Rectal smooth muscle tissue (tissue), 1 donor: Measurements from ENCODE around the gene BBS9.
"Not testable (repeated sequence)": the region's sequence is repeated elsewhere in the genome, so short reads cannot be mapped to it uniquely, and the experiment has no call there.

Experiments
- H3K27ac ChIP-seq: one replicate; pipeline ENCODE4 v1.7.0; 2013; ENCODE audit warnings: low read depth, low read length, inconsistent platforms
- H3K27me3 ChIP-seq: one replicate; pipeline ENCODE4 v1.7.0; 2013; ENCODE audit warnings: low read length; ENCODE audit not compliant: control insufficient read depth, insufficient read depth
- H3K36me3 ChIP-seq: one replicate; pipeline ENCODE4 v1.7.0; 2013; ENCODE audit warnings: low read length; ENCODE audit not compliant: control insufficient read depth, insufficient read depth
- H3K4me1 ChIP-seq: one replicate; pipeline ENCODE4 v1.7.0; 2013; ENCODE audit warnings: low read length; ENCODE audit not compliant: control insufficient read depth, insufficient read depth
- H3K4me3 ChIP-seq: one replicate; pipeline ENCODE4 v1.7.0; 2013; ENCODE audit warnings: low read length
- H3K9ac ChIP-seq: one replicate; pipeline ENCODE4 v1.7.0; 2013; ENCODE audit warnings: low read length

BBS9 gene

DNA sequence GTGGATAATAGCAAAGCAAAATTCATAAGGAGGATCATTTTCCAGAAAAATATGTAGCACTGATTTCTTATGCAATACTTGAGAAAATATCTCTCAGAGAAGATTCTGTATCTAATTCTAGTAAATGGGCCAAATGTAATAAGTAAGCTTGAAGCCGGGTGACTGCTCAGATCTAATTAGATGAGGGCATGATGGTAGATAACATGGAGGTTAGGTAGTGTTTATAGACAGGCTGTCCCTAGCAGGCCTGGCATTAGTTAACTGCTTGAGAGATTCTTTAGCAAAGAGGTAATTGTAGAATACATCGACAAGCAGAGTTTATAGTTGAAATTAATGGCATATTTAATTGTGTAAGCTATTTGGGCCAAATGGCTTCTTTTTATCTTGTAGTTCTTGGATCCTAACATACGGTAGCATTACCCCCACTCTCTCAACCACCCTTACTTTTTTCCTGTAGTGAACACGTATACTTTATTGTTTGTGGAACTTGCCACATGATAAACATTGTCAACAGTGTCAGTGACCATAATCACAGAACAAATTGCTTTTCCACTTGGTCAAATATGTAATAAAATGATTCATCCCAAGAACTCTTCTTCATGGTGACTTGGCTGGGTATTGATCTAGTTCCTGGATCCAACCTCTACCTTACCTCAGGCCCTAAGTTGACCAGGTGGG is 343.1 kb downstream of the BBS9 start:
- no peak overlapping the region for H3K9ac ChIP-seq
- no peaks in the 10 kb centered on the region for H3K27me3 ChIP-seq
- no peaks in the 10 kb centered on the region for H3K36me3 ChIP-seq
- H3K4me3 ChIP-seq, result no peak overlapping the region
- H3K27ac ChIP-seq, result no peak overlapping the region
- H3K4me1 ChIP-seq, result no peaks in the 10 kb centered on the region

GRCh38 chr7:33477719-33478480 is 348.5 kb downstream of the BBS9 start:
- Histone ChIP-seq H3K9ac (no peak overlapping the region), H3K4me1 (no peaks in the 10 kb centered on the region), H3K4me3 (no peak overlapping the region), H3K27ac (no peak overlapping the region), H3K27me3 (no peaks in the 10 kb centered on the region), H3K36me3 (no peaks in the 10 kb centered on the region)

DNA sequence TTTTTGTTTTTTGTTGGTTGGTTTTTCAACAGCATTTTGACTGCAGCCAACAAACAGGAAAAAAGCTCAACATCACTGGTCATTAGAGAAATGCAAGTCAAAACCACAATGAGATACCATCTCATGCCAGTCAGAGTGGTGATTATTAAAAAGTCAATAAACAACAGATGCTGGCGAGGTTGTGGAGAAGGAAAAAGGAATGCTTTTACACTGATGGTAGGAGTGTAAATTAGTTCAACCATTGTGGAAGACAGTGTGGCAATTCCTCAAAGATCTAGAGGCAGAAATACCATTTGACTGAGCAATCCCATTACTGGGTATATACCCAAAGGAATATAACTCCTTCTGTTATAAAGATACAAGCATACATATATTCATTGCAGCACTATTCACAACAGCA is 355.1 kb downstream of the BBS9 start:
- not testable (repeated sequence) for H3K27ac ChIP-seq, H3K27me3 ChIP-seq, H3K4me3 ChIP-seq, H3K36me3 ChIP-seq, H3K4me1 ChIP-seq, H3K9ac ChIP-seq

GRCh38 chr7:33485747-33486493 is 356.6 kb downstream of the BBS9 start:
- no peaks in the 10 kb centered on the region for H3K36me3 ChIP-seq
- no peak overlapping the region for H3K27ac ChIP-seq
- H3K4me3 ChIP-seq, result no peak overlapping the region
- H3K27me3 ChIP-seq, result no peaks in the 10 kb centered on the region
- H3K4me1 ChIP-seq, result no peaks in the 10 kb centered on the region
- H3K9ac ChIP-seq, result no peak overlapping the region

DNA sequence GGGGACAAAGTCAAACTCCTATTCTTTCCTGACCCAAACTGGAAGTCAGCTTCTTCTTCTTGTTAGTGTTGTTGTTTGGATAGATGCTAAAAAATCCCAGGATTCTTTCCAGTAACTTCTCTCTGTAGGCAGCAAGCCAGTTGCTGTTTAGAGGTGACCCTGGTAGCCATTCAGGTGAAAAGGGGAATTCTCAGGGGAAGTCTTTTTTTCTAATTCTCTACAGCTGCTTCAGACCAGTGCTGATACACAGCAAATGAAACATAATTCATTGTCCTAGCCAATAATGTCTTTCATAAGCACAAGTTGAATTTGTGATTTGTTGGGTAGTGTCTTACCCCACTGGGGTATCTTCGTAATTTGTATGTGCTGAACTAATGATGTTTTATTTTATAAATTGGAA is 357.3 kb downstream of the BBS9 start:
- H3K27ac ChIP-seq, result no peak overlapping the region
- H3K27me3 ChIP-seq, result no peaks in the 10 kb centered on the region
- H3K4me1 ChIP-seq, result no peaks in the 10 kb centered on the region
- H3K9ac ChIP-seq, result no peak overlapping the region
- no peaks in the 10 kb centered on the region for H3K36me3 ChIP-seq
- H3K4me3 ChIP-seq, result no peak overlapping the region

DNA sequence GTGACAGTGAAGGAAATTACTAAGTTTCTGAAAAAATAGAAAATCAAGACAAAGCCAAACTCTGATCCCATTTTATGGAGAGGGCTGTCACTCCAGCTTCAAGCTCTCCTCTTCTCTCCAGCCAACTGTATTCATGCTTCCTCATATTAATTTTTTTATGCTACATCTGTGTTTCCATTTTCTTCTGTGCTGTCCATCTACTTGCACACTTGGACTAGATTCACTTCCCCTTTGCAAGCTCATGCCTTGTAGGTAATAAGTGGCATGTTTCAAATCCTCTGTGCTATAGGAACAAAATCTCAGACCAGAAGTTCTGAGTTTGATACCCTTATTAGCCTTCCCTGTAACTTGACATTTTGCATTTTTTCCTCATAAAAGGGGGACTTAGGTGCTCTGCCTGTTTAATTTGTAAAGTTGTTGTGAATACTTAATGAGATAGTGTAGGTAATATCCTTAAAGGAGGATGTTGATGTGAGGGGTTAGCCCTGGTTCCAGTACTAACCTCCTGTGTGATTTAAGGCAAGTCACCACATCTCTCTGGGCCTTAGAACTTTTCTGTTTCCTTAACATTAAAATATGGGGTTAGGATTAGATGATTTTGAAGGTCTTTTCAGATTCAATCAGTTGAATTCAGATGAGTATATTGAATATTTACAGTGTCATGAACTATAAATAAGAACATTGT is 358.8 kb downstream of the BBS9 start:
- Histone ChIP-seq H3K36me3 (no peaks in the 10 kb centered on the region), H3K27ac (no peak overlapping the region)

GRCh38 chr7:33494474-33494873 is 365.1 kb downstream of the BBS9 start:
- H3K36me3 ChIP-seq, result no peaks in the 10 kb centered on the region
- no peak overlapping the region for H3K4me3 ChIP-seq
- H3K4me1 ChIP-seq, result no peaks in the 10 kb centered on the region
- H3K27ac ChIP-seq, result no peak overlapping the region
- H3K9ac ChIP-seq, result no peak overlapping the region
- H3K27me3 ChIP-seq, result no peaks in the 10 kb centered on the region

More for the DNA sequence above, 358.8 kb downstream of the BBS9 start:
- H3K4me3 ChIP-seq, result no peak overlapping the region
- no peaks in the 10 kb centered on the region for H3K4me1 ChIP-seq
- no peaks in the 10 kb centered on the region for H3K27me3 ChIP-seq
- no peak overlapping the region for H3K9ac ChIP-seq

DNA sequence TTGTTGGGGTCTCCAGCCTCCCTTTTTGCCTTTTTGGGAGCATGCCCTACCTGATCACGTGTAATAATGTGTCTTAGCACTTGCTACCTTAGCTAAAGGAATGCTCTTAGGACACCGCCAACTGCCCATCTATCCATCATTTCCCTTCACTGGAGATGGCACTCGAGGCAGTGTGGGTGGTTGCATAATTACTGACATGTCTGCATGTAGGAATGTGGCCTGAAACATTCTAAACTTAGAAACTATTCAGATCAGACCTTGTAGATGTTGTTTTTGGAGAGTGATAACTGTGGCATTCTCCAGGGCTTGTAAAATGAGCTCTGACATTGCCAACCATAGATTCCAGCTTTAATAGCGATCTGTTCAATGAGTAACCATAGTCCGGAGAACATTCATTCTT is 365.8 kb downstream of the BBS9 start:
- Histone ChIP-seq H3K4me3 (no peak overlapping the region), H3K36me3 (no peaks in the 10 kb centered on the region), H3K27ac (no peak overlapping the region), H3K4me1 (no peaks in the 10 kb centered on the region), H3K9ac (no peak overlapping the region), H3K27me3 (no peaks in the 10 kb centered on the region)

- no peaks in the 10 kb centered on the region for H3K27me3 ChIP-seq
- H3K9ac ChIP-seq, result no peak overlapping the region
- H3K36me3 ChIP-seq, result no peaks in the 10 kb centered on the region
- peaks cover 2% of the 10 kb centered on the region for H3K4me1 ChIP-seq
- no peak overlapping the region for H3K27ac ChIP-seq
- no peak overlapping the region for H3K4me3 ChIP-seq
These were observed 367.7 kb downstream of the BBS9 start for GRCh38 chr7:33497051-33497450.

DNA sequence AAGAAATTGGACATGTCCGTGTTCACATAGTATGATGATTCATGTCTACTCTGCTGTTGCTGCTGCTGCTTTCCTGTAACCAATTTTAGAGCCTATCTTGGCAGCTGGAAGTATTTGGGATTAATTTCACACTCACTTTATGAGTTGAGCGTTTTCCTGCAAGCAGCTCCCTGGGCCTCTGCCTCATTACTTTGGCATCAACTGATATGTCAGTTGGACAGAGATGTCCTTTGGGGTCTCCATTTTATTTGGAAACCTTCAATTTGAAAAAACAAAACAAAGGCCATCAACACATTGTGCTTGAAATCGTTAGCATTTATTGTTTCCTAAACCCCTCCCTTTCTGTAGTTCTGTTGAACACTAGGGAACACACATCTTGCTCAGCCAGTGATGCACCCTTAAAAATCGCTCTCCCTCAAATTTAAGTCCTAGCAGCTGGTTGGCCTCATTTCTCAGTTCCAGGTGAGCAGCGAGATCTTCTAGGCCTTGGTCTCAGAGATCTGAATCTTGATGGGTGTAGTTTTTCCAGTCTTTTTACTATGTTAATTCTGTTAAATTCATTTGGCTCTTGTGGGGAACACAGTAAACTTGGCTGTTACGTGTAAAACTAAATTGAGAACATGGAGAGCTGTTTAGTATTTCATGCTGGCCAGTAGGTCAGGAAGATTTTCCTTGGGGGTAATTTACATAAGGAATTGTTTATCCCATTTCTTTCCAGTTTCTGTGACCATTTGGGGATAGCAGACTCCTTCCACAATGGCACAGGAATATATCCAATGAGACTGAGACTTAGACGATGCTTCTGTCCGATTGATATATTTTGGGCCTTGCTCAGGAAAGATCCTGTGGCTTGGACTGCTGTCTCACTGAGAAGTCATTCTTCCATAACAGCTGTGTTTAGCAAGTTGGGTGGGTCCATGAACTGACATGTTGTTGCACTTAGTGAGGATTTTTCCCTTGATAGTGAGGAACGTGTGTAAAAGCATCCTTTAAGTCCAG is 371.6 kb downstream of the BBS9 start:
- no peak overlapping the region for H3K9ac ChIP-seq

GRCh38 chr7:33503014-33503413 is 373.6 kb downstream of the BBS9 start:
- Histone ChIP-seq H3K27me3 (no peaks in the 10 kb centered on the region), H3K4me1 (peaks cover 2% of the 10 kb centered on the region), H3K36me3 (no peaks in the 10 kb centered on the region), H3K4me3 (no peak overlapping the region), H3K27ac (no peak overlapping the region), H3K9ac (no peak overlapping the region)

More for the DNA sequence above, 371.6 kb downstream of the BBS9 start:
- no peaks in the 10 kb centered on the region for H3K27me3 ChIP-seq
- no peak overlapping the region for H3K27ac ChIP-seq
- H3K4me1 ChIP-seq, result peaks cover 2% of the 10 kb centered on the region
- no peak overlapping the region for H3K4me3 ChIP-seq
- no peaks in the 10 kb centered on the region for H3K36me3 ChIP-seq
